Brain pericyte (primary cell): Measurements from ENCODE around the gene CCDC85C.
"Not testable (repeated sequence)": the region's sequence is repeated elsewhere in the genome, so short reads cannot be mapped to it uniquely, and the experiment has no call there.

Experiments
- DNase-seq: peaks from one replicate; pipeline ENCODE4 v3.0.0-alpha.2; 2012; ENCODE audit warnings: low read depth, low spot score

The CCDC85C gene

GRCh38 chr14:99603471-99604277 lies at the start of gene CCDC85C:
CCDC85C (minus strand) TSS chr14:99604207; CDS start chr14:99603959, 248 bp downstream.
- no peak for DNase-seq

DNA sequence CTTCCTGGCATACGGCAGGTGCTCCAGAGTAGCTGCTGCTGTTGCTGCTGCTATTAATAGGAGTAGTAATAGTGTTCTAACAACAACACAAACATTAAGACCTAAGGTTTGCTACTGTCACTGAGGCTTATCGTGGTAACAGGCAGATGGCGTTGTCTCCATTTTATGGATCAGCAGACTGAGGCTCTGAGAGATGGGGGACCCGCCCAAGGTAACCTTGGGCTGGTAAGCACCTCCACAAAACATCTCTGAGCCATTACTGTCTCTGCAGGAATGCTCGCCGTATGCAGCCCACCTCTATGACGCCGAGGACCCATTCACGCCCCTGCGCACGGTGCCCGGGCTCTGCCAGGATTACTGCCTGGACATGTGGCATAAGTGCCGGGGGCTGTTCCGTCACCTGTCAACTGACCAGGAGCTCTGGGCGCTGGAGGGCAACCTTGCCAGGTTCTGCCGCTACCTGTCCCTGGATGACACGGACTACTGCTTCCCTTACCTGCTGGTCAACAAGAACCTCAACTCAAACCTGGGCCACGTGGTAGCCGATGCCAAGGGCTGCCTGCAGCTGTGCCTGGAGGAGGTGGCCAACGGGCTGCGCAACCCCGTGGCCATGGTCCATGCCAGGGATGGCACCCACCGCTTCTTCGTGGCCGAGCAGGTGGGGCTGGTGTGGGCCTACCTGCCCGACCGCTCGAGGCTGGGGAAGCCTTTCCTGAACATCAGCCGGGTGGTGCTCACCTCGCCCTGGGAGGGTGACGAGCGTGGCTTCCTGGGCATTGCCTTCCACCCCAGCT lies 48.1 kb upstream of the CCDC85C start:
- DNase-seq, result no peak

DNA sequence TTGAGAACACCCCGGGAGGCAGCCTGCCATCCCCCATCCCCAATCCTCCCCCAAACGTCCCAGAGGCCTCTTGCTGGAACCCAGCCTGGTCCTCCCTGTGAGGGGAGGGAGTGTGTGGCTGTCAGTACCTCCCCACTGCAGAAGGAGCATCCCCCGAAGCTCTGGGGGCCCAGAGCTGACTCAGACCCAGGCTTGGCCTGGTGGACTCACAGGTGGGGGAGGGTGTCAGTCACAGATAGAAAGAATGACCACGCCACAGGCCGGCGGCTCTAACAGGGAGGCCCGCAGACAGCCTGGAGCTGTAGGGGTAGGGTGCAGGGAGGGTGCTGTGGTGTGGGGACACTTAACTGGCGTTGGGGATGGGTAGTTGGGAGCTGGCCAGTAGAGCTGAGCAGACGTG lies 46.2 kb upstream of the CCDC85C start:
- no peak for DNase-seq

DNA sequence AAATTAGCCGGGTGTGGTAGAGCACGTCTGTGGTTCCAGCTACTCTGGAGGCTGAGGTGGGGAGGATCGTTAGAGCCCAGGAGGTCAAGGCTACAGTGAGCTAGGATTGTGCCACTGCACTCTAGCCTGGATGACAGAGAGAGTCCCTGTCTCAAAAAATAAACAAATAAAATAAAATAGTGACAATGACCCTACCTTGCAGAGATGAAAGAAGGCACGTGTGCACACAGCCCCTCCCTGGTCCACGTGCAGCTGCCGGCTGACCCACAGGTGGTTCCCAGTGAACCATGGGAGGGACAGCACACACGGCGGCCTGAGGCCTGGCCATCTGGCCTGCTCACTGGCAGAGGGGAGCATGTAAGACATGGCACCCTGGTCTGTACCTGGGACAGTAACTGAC lies 45.6 kb upstream of the CCDC85C start:
- no peak for DNase-seq

GRCh38 chr14:99649219-99649618 lies 45.2 kb upstream of the CCDC85C start:
- DNase-seq, result no peak

DNA sequence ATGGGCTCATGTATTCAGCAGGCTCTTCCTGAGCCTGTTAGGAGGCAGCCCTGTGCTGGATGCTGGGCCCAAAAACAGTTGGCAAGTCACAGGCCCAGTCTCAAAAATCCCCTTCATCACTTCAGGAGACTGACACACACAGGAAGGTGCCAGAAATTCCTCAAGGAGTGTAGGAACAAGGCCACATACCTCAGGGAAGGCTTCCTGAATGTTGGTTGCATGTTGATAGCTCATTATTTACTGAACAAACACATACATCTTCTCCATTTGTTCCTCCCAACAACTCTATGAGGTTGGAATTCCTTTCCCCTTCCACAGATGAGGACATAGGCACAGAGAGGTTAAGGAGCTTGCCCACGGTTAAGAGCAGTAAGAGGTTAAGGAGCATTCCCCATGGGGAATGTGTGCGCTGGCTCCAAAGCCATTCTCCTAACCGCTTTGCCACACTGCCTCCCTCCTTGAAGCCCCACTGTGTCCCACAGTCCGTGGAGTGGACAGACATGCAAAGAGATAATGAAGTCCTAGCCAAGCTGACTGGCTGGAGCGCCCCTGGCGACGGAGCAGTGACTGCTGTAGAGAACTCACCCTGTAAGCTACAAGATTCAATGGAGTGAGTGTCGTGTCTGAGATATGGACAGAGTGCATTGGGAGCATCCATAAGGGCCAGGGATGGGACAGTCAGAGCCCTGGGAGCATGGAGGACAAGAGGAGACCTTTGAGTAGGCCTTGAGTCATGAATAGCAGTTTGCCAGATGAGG lies 44.2 kb upstream of the CCDC85C start:
- DNase-seq, result no peak

- DNase-seq, result no peak
Measured at GRCh38 chr14:99647411-99647810, 43.4 kb upstream of the CCDC85C start.

DNA sequence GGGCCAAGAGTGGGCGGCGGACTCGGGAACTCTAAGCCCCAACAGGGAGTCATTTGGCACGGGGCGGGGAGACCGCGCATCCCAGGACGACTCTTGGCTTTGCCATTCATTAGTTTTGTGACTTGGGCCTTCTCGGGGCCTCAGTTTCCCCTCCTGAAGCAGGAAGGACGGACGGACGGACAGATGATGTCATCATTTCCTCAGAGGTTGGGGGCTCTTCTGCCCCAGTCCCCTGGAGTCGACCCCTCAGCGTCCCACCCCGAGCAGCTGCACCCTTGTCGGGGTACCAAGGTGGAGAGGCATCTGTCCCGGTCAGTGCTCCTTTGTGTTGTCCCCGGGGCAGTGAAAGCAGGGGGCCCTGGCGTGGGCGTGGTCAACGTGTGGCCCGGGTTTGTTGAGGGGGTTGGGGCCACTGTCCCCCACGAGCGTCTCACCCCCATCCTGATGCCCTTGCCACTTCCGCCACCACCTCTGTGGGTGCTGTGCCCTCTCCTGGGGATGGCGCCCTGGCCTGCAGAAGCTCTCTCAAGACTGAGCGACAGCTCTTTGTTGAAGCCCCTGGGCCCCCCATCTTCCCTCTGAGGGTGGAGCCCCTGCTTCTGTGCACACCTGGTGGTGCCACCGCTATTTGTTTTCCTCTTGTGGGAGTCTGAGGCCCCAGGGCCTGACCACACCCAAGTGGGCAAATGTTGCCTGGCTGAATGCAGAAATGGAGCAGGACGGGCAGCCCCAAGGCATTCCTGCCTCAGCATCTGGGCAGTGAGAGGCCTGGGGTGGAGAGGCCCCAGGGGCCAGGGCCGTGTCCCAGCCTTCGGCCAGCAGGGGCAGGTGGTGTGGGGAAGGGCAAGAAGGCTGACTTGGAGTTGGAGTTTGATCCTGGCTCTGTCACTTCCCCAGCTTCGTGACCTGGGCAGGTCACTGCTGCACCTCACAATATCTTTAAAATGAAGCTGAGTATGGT lies 41.8 kb upstream of the CCDC85C start:
- DNase-seq, result no peak

- DNase-seq, result no peak
Measured at GRCh38 chr14:99644723-99645544, 40.9 kb upstream of the CCDC85C start, which contains the start of gene HHIPL1. HHIPL1 (plus strand) TSS chr14:99645129; CDS start chr14:99645208, 79 bp downstream.

GRCh38 chr14:99644035-99644587 lies 40.1 kb upstream of the CCDC85C start:
- no peak for DNase-seq

DNA sequence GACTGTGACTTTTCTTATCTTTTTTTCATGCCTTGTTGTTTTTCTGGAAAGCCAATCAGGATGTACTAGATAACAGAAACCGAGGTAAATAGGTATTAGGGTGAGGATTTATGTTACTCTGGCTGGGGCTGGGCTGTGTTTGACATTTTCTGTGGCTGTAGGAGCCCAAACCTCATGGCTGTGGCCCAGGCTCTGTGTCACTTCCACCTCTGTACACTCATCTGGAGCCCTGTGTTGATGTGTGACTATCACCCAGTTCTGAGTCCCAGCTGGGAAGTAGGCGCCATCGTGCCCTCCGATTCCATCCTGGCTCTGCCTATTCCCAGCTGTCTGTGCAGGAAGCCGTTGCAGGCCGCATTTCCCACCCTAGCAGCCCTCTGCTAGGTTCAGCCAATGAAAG lies 39.3 kb upstream of the CCDC85C start:
- DNase-seq, result no peak

GRCh38 chr14:99642771-99643170 lies 38.8 kb upstream of the CCDC85C start:
- DNase-seq, result not testable (repeated sequence)

DNA sequence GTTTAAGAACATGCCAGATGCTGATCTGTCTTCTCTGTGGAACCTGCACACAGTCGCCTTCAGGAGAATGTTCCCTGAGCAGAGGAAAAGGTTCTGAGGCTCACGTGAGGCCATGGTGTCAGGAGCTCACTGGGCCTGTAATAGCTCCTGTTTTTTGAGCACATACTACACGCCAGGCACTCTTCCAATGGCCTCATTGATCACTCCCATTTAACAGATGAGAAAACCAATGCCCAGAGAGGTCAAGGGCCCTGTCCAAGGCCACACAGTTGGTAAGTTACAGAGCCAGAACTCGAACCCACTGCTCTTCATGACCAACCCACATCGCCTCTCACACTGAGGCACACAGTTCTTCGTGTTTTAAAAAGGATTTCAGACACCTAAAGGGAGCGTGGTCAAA lies 33.6 kb upstream of the CCDC85C start:
- no peak for DNase-seq

- DNase-seq, result no peak
Measured at GRCh38 chr14:99636487-99636886, 32.5 kb upstream of the CCDC85C start.

DNA sequence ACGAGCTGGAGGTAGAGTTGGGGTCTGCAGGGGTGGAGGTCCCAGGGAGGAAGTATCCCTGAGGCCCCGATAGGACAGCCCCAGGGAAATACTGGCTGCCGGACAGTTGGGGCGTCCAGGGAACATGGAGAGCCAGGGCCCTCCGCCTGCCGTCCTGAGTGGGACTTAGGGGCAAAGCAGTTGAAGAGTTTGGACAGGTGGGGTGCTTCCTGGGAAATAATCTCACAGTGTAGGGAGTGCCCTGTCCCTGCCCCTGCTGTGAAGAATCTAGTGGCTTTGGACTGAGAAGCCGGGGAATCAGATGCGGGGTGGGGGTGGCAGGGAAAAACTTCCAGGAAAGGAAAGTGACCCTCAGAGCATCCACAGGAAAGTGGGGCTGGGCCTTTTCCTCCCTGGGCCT lies 31.1 kb upstream of the CCDC85C start:
- DNase-seq, result no peak

GRCh38 chr14:99634443-99634842 lies 30.4 kb upstream of the CCDC85C start:
- no peak for DNase-seq

DNA sequence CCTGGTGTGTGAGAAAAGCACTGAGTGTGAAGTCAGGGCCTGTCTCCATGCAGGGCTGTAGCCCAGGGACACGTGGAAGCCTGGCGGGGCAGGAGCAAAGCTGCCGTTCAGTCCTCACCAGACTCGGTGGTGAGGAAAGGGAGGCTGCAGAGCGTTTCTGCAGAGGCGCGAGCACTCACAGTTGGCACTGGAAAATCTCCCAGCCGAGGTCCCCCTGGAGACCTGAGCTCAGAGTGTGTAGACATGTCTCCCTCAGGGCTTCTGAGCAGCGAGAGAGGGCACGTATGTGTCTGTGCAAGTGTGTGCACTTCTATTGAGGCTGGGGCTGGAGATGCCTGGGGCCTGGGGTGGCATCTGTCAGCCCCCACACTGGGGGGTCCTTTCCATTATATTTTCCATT lies 29.9 kb upstream of the CCDC85C start:
- DNase-seq, result no peak

DNA sequence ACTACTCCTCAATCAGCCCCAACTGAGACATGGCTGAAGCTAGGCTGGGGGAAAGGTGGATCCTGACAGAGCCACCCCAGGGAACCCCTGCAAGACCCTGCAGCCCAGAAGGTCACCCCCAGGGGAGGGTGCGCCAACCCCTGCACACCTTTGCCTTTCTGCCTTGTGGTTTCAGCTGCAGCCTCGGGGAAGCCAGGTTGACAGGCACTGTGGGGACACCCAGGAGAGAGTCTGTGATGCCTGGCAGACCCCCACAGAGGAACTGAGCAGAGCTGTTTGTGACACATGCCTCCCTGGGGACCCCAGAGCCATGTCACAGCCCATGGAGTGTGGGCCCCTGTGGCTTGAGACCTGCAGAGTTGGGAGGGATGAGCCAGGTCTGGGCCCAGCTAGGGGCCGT lies 29.1 kb upstream of the CCDC85C start:
- DNase-seq, result no peak

DNA sequence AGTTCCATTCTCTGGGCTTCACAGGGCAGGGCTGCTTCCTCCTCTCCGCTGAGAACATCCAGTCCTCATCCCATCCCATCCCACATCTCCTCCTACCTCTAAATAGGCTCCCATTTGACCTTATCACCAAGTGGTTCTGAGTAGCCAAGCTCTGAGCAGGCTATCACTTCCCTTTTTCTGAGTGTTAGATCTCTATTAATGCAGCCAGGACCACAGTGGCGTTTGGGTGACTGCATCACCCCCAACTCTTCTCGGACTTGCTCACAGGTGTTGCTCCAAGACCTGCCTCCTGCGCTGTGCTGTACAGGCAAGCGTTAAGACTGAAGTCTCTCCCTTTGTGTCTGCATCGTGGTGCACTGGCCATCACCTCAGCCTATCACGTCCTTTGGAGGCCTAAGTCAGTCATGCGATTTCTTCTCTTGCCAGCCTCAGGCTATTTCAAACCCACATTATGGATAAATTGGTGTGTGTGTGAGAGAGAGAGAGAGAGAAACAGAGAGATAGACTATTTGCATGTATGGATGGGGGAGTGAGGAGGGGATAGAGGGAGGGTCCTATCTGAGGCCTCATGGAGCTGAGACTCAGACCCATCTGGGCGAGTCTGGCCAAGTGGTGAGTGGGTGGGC lies 28.5 kb upstream of the CCDC85C start:
- no peak for DNase-seq
